GM12878 (cell line): ENCODE results near the gene MOCOS. TPM values are rescaled to one million over a fixed set of nuclear protein-coding genes. Genes with fewer than 3 reads are reported as not detected.

ENCODE experiments used
- BCL3 ChIP-seq: IDR thresholded peaks from 2 replicates; pipeline ENCODE4 v1.6.1; 2011; ENCODE audit warnings: borderline replicate concordance, low read depth, mild to moderate bottlenecking, moderate library complexity, low read length; ENCODE audit not compliant: insufficient read depth, poor library complexity, severe bottlenecking
- E2F4 ChIP-seq: IDR thresholded peaks from 2 replicates; pipeline ENCODE4 v1.6.1; 2012; ENCODE audit warnings: low read depth, low read length, improper control_type of control experiment
- KDM1A ChIP-seq: fragments of 200-600 bp; sonication (generic); IDR thresholded peaks from 2 replicates; pipeline ENCODE4 v1.6.1; 2016; ENCODE audit warnings: borderline replicate concordance
- RB1 ChIP-seq: fragments of 450-650 bp; formaldehyde crosslinking; IDR thresholded peaks from 2 replicates; pipeline ENCODE4 v1.6.1; 2017; ENCODE audit warnings: mild to moderate bottlenecking, borderline replicate concordance
- SMAD5 ChIP-seq: IDR thresholded peaks from 2 replicates; pipeline ENCODE4 v1.6.1; 2016; ENCODE audit warnings: antibody characterized with exemption, low read depth
- polyA plus RNA-seq, 11 experiments: library from polyadenylated mRNA; depleted of rRNA in 4 of 11; unstranded in 6 of 11; stranded (reverse) in 5 of 11; fragments of >200 nt; fragmentation: Nextera tagmentation in 4 of 11; fragmentation: Illumina TruSeq in 1 of 11; extraction: Ambion mirVana in 4 of 11; extraction: Trizol in 1 of 11; gene quantifications; 1 replicate in 1 of 11; 2 replicates in 10 of 11; pipeline versions ENCODE4 v1.2.1 to v1.2.3, GENCODE V29; 2011 to 2016; ENCODE audit warnings: inconsistent platforms in 2 of 11, missing spikeins in 2 of 11, low read depth in 1 of 11
- total RNA-seq, 4 experiments: library from RNA; depleted of rRNA in 3 of 4; stranded (reverse); fragments of >200 nt in 3 of 4; fragmentation: Illumina TruSeq in 1 of 4; extraction: Trizol in 1 of 4; gene quantifications; 2 replicates each; pipeline versions ENCODE4 v1.2.1 to v1.2.3, GENCODE V29; 2013 to 2021
- TF ChIP-seq, protein P1 (sequence below): fragments of 150-350 bp; IDR thresholded peaks from 2 replicates; pipeline ENCODE4 v1.6.1; 2016; ENCODE audit warnings: low read depth, low read length
- TF ChIP-seq, protein P2 (sequence below): IDR thresholded peaks from 2 replicates; pipeline ENCODE4 v1.6.1; 2012; ENCODE audit warnings: improper control_type of control experiment, low read depth, low read length; ENCODE audit not compliant: insufficient replicate concordance

MOCOS gene
- total and polyA plus RNA-seq, 10 of the 15 experiments (the other 5 are each of a cell fraction or from before 2014, with no cell fraction given): 0.16 to 0.56 (median 0.33) TPM

DNA sequence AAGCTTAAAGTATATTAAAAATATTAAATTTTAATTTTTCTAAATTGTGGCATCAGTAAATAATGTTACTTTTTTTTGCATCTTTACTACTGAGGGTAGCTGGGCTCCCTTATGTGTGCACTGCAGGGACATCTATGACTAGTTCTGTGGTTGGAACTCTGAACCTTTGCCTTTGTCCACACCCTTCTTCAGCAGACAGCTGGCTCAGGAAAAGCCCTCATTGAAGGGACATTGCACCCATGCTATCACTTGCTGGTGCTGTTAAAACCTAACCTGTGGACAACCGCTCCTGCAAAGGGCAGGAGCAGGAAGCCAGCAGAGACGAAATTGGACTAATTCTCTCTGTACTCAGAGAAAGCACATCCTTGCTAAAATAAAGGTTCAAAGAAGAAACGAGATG is 30.1 kb downstream of the MOCOS start (continued):
- TF ChIP-seq, protein P1, sequence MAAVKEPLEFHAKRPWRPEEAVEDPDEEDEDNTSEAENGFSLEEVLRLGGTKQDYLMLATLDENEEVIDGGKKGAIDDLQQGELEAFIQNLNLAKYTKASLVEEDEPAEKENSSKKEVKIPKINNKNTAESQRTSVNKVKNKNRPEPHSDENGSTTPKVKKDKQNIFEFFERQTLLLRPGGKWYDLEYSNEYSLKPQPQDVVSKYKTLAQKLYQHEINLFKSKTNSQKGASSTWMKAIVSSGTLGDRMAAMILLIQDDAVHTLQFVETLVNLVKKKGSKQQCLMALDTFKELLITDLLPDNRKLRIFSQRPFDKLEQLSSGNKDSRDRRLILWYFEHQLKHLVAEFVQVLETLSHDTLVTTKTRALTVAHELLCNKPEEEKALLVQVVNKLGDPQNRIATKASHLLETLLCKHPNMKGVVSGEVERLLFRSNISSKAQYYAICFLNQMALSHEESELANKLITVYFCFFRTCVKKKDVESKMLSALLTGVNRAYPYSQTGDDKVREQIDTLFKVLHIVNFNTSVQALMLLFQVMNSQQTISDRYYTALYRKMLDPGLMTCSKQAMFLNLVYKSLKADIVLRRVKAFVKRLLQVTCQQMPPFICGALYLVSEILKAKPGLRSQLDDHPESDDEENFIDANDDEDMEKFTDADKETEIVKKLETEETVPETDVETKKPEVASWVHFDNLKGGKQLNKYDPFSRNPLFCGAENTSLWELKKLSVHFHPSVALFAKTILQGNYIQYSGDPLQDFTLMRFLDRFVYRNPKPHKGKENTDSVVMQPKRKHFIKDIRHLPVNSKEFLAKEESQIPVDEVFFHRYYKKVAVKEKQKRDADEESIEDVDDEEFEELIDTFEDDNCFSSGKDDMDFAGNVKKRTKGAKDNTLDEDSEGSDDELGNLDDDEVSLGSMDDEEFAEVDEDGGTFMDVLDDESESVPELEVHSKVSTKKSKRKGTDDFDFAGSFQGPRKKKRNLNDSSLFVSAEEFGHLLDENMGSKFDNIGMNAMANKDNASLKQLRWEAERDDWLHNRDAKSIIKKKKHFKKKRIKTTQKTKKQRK: no peak
- no peak for TF ChIP-seq SMAD5
- TF ChIP-seq KDM1A: no peak
- TF ChIP-seq E2F4: no peak
- TF ChIP-seq RB1: no peak
- TF ChIP-seq BCL3: no peak
- TF ChIP-seq, protein P2, sequence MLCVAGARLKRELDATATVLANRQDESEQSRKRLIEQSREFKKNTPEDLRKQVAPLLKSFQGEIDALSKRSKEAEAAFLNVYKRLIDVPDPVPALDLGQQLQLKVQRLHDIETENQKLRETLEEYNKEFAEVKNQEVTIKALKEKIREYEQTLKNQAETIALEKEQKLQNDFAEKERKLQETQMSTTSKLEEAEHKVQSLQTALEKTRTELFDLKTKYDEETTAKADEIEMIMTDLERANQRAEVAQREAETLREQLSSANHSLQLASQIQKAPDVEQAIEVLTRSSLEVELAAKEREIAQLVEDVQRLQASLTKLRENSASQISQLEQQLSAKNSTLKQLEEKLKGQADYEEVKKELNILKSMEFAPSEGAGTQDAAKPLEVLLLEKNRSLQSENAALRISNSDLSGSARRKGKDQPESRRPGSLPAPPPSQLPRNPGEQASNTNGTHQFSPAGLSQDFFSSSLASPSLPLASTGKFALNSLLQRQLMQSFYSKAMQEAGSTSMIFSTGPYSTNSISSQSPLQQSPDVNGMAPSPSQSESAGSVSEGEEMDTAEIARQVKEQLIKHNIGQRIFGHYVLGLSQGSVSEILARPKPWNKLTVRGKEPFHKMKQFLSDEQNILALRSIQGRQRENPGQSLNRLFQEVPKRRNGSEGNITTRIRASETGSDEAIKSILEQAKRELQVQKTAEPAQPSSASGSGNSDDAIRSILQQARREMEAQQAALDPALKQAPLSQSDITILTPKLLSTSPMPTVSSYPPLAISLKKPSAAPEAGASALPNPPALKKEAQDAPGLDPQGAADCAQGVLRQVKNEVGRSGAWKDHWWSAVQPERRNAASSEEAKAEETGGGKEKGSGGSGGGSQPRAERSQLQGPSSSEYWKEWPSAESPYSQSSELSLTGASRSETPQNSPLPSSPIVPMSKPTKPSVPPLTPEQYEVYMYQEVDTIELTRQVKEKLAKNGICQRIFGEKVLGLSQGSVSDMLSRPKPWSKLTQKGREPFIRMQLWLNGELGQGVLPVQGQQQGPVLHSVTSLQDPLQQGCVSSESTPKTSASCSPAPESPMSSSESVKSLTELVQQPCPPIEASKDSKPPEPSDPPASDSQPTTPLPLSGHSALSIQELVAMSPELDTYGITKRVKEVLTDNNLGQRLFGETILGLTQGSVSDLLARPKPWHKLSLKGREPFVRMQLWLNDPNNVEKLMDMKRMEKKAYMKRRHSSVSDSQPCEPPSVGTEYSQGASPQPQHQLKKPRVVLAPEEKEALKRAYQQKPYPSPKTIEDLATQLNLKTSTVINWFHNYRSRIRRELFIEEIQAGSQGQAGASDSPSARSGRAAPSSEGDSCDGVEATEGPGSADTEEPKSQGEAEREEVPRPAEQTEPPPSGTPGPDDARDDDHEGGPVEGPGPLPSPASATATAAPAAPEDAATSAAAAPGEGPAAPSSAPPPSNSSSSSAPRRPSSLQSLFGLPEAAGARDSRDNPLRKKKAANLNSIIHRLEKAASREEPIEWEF: no peak
